ENCODE data around the gene DCAF10.
"Not testable (repeated sequence)": the region's sequence is repeated elsewhere in the genome, so short reads cannot be mapped to it uniquely, and the experiment has no call there.

DCAF10 gene

GRCh38 chr9:37870081-37870798 lies 69.6 kb downstream of the DCAF10 start:
- no peak for DNase-seq (ENCODE audit: low spot score)

- DNase-seq (ENCODE audit: low spot score), result no peak
These were observed 70.2 kb downstream of the DCAF10 start for GRCh38 chr9:37870799-37871176.

- no peak for DNase-seq (ENCODE audit: low spot score)
These were observed 73.4 kb downstream of the DCAF10 start for GRCh38 chr9:37873955-37874354.

GRCh38 chr9:37876376-37876775 lies 75.8 kb downstream of the DCAF10 start:
- DNase-seq (ENCODE audit: low spot score), result no peak

GRCh38 chr9:37880916-37881479 lies 80.4 kb downstream of the DCAF10 start:
- no peak for DNase-seq (ENCODE audit: low spot score)

- DNase-seq (ENCODE audit: low spot score), result not testable (repeated sequence)
These were observed 87.5 kb downstream of the DCAF10 start for GRCh38 chr9:37887977-37888583.

GRCh38 chr9:37889536-37889935 lies 88.9 kb downstream of the DCAF10 start:
- no peak for DNase-seq (ENCODE audit: low spot score)

- DNase-seq (ENCODE audit: low spot score), result not testable (repeated sequence)
These were observed 90.4 kb downstream of the DCAF10 start for GRCh38 chr9:37891042-37891441.

- no peak for DNase-seq (ENCODE audit: low spot score)
These were observed 91.5 kb downstream of the DCAF10 start for GRCh38 chr9:37892063-37892462.

- DNase-seq (ENCODE audit: low spot score), result no peak
These were observed 97.1 kb downstream of the DCAF10 start for GRCh38 chr9:37897665-37898064.

GRCh38 chr9:37899041-37899440 lies 98.4 kb downstream of the DCAF10 start:
- DNase-seq (ENCODE audit: low spot score), result no peak

- no peak for DNase-seq (ENCODE audit: low spot score)
These were observed 101.5 kb downstream of the DCAF10 start for GRCh38 chr9:37902131-37902530.

GRCh38 chr9:37902796-37903646 lies 102.4 kb downstream of the DCAF10 start:
- DNase-seq (ENCODE audit: low spot score), result no peak

GRCh38 chr9:37903647-37904444 lies 103.2 kb downstream of the DCAF10 start, which contains the start of gene SLC25A51:
Gene SLC25A51 (minus strand): TSS chr9:37904127. CDS start chr9:37888550, 15,577 bp downstream.
- peak; percentile 97 for DNase-seq (ENCODE audit: low spot score)

GRCh38 chr9:37904445-37905130 lies 104.0 kb downstream of the DCAF10 start:
- DNase-seq (ENCODE audit: low spot score), result no peak

- DNase-seq (ENCODE audit: low spot score), result no peak
These were observed 104.5 kb downstream of the DCAF10 start for GRCh38 chr9:37905131-37905505.

- DNase-seq (ENCODE audit: low spot score), result no peak
These were observed 105.2 kb downstream of the DCAF10 start for GRCh38 chr9:37905776-37906175.

- DNase-seq (ENCODE audit: low spot score), result no peak
These were observed 106.0 kb downstream of the DCAF10 start for GRCh38 chr9:37906312-37907239.

GRCh38 chr9:37908283-37908682 lies 107.7 kb downstream of the DCAF10 start:
- no peak for DNase-seq (ENCODE audit: low spot score)

- DNase-seq (ENCODE audit: low spot score), result no peak
These were observed 108.1 kb downstream of the DCAF10 start for GRCh38 chr9:37908698-37909186.

Data from ecto neural progenitor cell (in vitro differentiated cells).